Measurements from ENCODE around the gene STYXL1. TPM values are rescaled to one million over a fixed set of nuclear protein-coding genes. Genes with fewer than 3 reads are reported as not detected.

Gene STYXL1
- total RNA-seq, 1 donor: 29.1 TPM

GRCh38 chr7:75962607-75963380 lies 85.0 kb downstream of the STYXL1 start:
- DNase-seq (ENCODE audit: low read depth in 2 of 3, low spot score in 2 of 3): peak in 1 of 3 donors; percentile 12

GRCh38 chr7:75961218-75961617 lies 86.6 kb downstream of the STYXL1 start:
- no peak for DNase-seq (ENCODE audit: low read depth in 2 of 3, low spot score in 2 of 3)

- no peak for DNase-seq (ENCODE audit: low read depth in 2 of 3, low spot score in 2 of 3)
These were observed 87.4 kb downstream of the STYXL1 start for GRCh38 chr7:75960372-75960771.

GRCh38 chr7:75958802-75959543 lies 88.8 kb downstream of the STYXL1 start:
- DNase-seq (ENCODE audit: low read depth in 2 of 3, low spot score in 2 of 3): no peak

- DNase-seq (ENCODE audit: low read depth in 2 of 3, low spot score in 2 of 3): no peak
These were observed 90.6 kb downstream of the STYXL1 start for GRCh38 chr7:75957021-75957736.

- DNase-seq (ENCODE audit: low read depth in 2 of 3, low spot score in 2 of 3): no peak
These were observed 92.4 kb downstream of the STYXL1 start for GRCh38 chr7:75955331-75955955.

- no peak for DNase-seq (ENCODE audit: low read depth in 2 of 3, low spot score in 2 of 3)
These were observed 93.9 kb downstream of the STYXL1 start for GRCh38 chr7:75953931-75954330.

GRCh38 chr7:75953431-75953830 lies 94.4 kb downstream of the STYXL1 start:
- DNase-seq (ENCODE audit: low read depth in 2 of 3, low spot score in 2 of 3): no peak

- DNase-seq (ENCODE audit: low read depth in 2 of 3, low spot score in 2 of 3): peak in 1 of 3 donors; percentile 6
These were observed 96.3 kb downstream of the STYXL1 start for GRCh38 chr7:75951506-75951905.

- no peak for DNase-seq (ENCODE audit: low read depth in 2 of 3, low spot score in 2 of 3)
These were observed 97.6 kb downstream of the STYXL1 start for GRCh38 chr7:75950111-75950681.

- DNase-seq (ENCODE audit: low read depth in 2 of 3, low spot score in 2 of 3): no peak
These were observed 99.6 kb downstream of the STYXL1 start for GRCh38 chr7:75948179-75948578.

Small RNA genes within 50 kb of the gene (small RNA-seq; reads per million reads assigned to genes)
- gene RNU6-863P: not detected

Other genes with a start within 250 kb of the STYXL1 start
- gene CCL24, start 234.2 kb downstream of the STYXL1 start, total RNA-seq: not detected
- 32.0 TPM for gene RHBDD2, start 169.0 kb downstream of the STYXL1 start, total RNA-seq
- 50.4 TPM for gene POR, start 132.8 kb downstream of the STYXL1 start, total RNA-seq
- 9.4 TPM for gene TMEM120A, start 53.4 kb downstream of the STYXL1 start, total RNA-seq
- gene MDH2, start 106 bp upstream of the STYXL1 start, total RNA-seq: 67.6 TPM
- under 0.01 TPM for gene SRRM3, start 153.9 kb upstream of the STYXL1 start, total RNA-seq